H1 (cell line): Measurements from ENCODE around the gene MSI2. TPM values are rescaled to one million over a fixed set of nuclear protein-coding genes. Genes with fewer than 3 reads are reported as not detected.

Experiments used
- CTCF ChIA-PET: fragments of 300-600 bp; sonication (Branson Sonifier 250); formaldehyde crosslinking; loops from one replicate; lab custom pipeline; 2021; ENCODE audit not compliant: partially characterized antibody; lab: Charles Lee
- POLR2A ChIA-PET: fragments of 300-600 bp; sonication (Branson Sonifier 250); formaldehyde crosslinking; loops from one replicate; lab custom pipeline; 2021; ENCODE audit warnings: inconsistent platforms; ENCODE audit not compliant: partially characterized antibody; lab: Charles Lee
- DNase-seq, 2 experiments: peaks; one replicate each; pipeline versions ENCODE4 v3.0.0 to v3.0.0-alpha.2; 2010 to 2022; ENCODE audit warnings: low spot score in 2 of 2, low read depth in 1 of 2, mixed read lengths in 1 of 2
- FAIRE-seq: peaks from 2 replicates; lab custom pipeline; 2011; peaks lifted over from hg19 to GRCh38; lab: Jason Lieb, UNC
- H2AFZ ChIP-seq: 2 replicates; pipeline ENCODE4 v1.8.1; 2012; ENCODE audit warnings: low read length, inconsistent platforms
- H2AK5ac ChIP-seq: 2 replicates; pipeline ENCODE4 v1.6.1; 2013; ENCODE audit warnings: low read depth, low read length
- H2BK120ac ChIP-seq: replicated peaks from 2 replicates; pipeline ENCODE3; 2013; ENCODE audit warnings: low read depth, low read length, inconsistent platforms
- H2BK12ac ChIP-seq: 2 replicates; pipeline ENCODE4 v1.6.1; 2013; ENCODE audit warnings: low read depth, low read length
- H2BK15ac ChIP-seq: 2 replicates; pipeline ENCODE4 v1.6.1; 2013; ENCODE audit warnings: low read length
- H2BK20ac ChIP-seq: 2 replicates; pipeline ENCODE4 v1.6.1; 2013; ENCODE audit warnings: low read length
- H2BK5ac ChIP-seq: 2 replicates; pipeline ENCODE4 v1.6.1; 2013; ENCODE audit warnings: low read depth, low read length
- H3K14ac ChIP-seq: 2 replicates; pipeline ENCODE4 v1.6.1; 2013; ENCODE audit warnings: inconsistent platforms; ENCODE audit not compliant: insufficient read length
- H3K18ac ChIP-seq: 2 replicates; pipeline ENCODE4 v1.6.1; 2013; ENCODE audit warnings: low read length; ENCODE audit errors: extremely low read depth
- H3K23ac ChIP-seq: 2 replicates; pipeline ENCODE4 v1.6.1; 2013; ENCODE audit warnings: inconsistent platforms; ENCODE audit not compliant: insufficient read length
- H3K23me2 ChIP-seq: 2 replicates; pipeline ENCODE4 v1.6.1; 2013; ENCODE audit warnings: low read depth, low read length
- H3K27ac ChIP-seq: 2 replicates; pipeline ENCODE4 v1.6.1; 2011; ENCODE audit warnings: low read depth, low read length, inconsistent platforms
- H3K27me3 ChIP-seq, 4 experiments: replicated peaks in 1 of 4; 1 replicate in 1 of 4; 2 replicates in 3 of 4; pipeline versions ENCODE4 v1.6.1 to v1.8.1; 2011 to 2013; ENCODE audit warnings: low read length in 3 of 4, mild to moderate bottlenecking in 3 of 4, inconsistent platforms in 2 of 4, mixed read lengths in 2 of 4, moderate library complexity in 1 of 4; ENCODE audit not compliant: control insufficient read depth in 3 of 4, insufficient read depth in 3 of 4; ENCODE audit errors: extremely low read depth in 1 of 4
- H3K36me3 ChIP-seq, 4 experiments: 2 replicates each; pipeline versions ENCODE4 v1.6.1 to v1.8.1; 2011 to 2013; ENCODE audit warnings: mild to moderate bottlenecking in 4 of 4, low read length in 3 of 4, moderate library complexity in 2 of 4, control low read depth in 1 of 4, inconsistent platforms in 1 of 4; ENCODE audit not compliant: insufficient read depth in 4 of 4, control insufficient read depth in 2 of 4
- H3K4ac ChIP-seq: replicated peaks from 2 replicates; pipeline ENCODE3; 2013; ENCODE audit warnings: low read length, low read depth, mixed read lengths, inconsistent platforms; ENCODE audit not compliant: insufficient read length
- H3K4me1 ChIP-seq, 4 experiments: replicated peaks in 1 of 4; 1 replicate in 1 of 4; 2 replicates in 3 of 4; pipeline versions ENCODE4 v1.6.1 to v1.8.1; 2011 to 2013; ENCODE audit warnings: low read length in 3 of 4, inconsistent platforms in 2 of 4, mixed read lengths in 1 of 4; ENCODE audit not compliant: insufficient read depth in 4 of 4, control insufficient read depth in 3 of 4
- H3K4me2 ChIP-seq, 2 experiments: 2 replicates each; pipeline versions ENCODE4 v1.6.1 to v1.8.1; 2011 to 2013; ENCODE audit warnings: low read depth in 2 of 2, low read length in 2 of 2, control low read depth in 1 of 2, inconsistent platforms in 1 of 2, mild to moderate bottlenecking in 1 of 2; ENCODE audit not compliant: insufficient read depth in 1 of 2
- H3K4me3 ChIP-seq, 4 experiments: fragments of 200-600, 300-600 bp in 1 of 4; sonication (generic), shearing (Covaris generic), sonication (Bioruptor Twin) in 1 of 4; 2 replicates each; pipeline versions ENCODE4 v1.5.1 to v1.8.1; 2011 to 2016; ENCODE audit warnings: low read length in 4 of 4, low read depth in 3 of 4, control low read depth in 2 of 4, inconsistent platforms in 2 of 4, mild to moderate bottlenecking in 2 of 4, mixed read lengths in 1 of 4, moderate library complexity in 1 of 4; ENCODE audit not compliant: insufficient read depth in 2 of 4; ENCODE audit errors: extremely low read depth in 1 of 4
- H3K56ac ChIP-seq: replicated peaks from 2 replicates; pipeline ENCODE3; 2013; ENCODE audit warnings: low read depth, mild to moderate bottlenecking, mixed read lengths, low read length, inconsistent platforms; ENCODE audit not compliant: insufficient read length
- H3K79me1 ChIP-seq: 2 replicates; pipeline ENCODE4 v1.6.1; 2013; ENCODE audit warnings: low read depth, low read length, control low read depth
- H3K79me2 ChIP-seq, 2 experiments: 2 replicates each; pipeline versions ENCODE4 v1.6.1 to v1.8.1; 2012 to 2013; ENCODE audit warnings: low read length in 2 of 2, mild to moderate bottlenecking in 2 of 2, inconsistent platforms in 1 of 2; ENCODE audit not compliant: insufficient read depth in 2 of 2, control insufficient read depth in 1 of 2
- H3K9ac ChIP-seq, 4 experiments: replicated peaks in 1 of 4; 1 replicate in 1 of 4; 2 replicates in 3 of 4; pipeline versions ENCODE4 v1.6.1 to v1.8.1; 2011 to 2013; ENCODE audit warnings: low read depth in 3 of 4, low read length in 3 of 4, control low read depth in 2 of 4, mild to moderate bottlenecking in 2 of 4, moderate library complexity in 2 of 4, inconsistent platforms in 1 of 4; ENCODE audit errors: extremely low read depth in 1 of 4
- H3K9me3 ChIP-seq, 2 experiments: 2 replicates each; pipeline versions ENCODE4 v1.6.1 to v1.8.1; 2012 to 2013; ENCODE audit warnings: mild to moderate bottlenecking in 2 of 2, moderate library complexity in 2 of 2, control low read depth in 1 of 2, inconsistent platforms in 1 of 2, low read depth in 1 of 2, low read length in 1 of 2, mixed read lengths in 1 of 2; ENCODE audit not compliant: insufficient read depth in 2 of 2
- H4K20me1 ChIP-seq, 2 experiments: replicated peaks in 1 of 2; 2 replicates each; pipeline versions ENCODE3 to v1.8.1; 2011 to 2013; ENCODE audit warnings: inconsistent platforms in 2 of 2, low read length in 2 of 2, mild to moderate bottlenecking in 1 of 2; ENCODE audit not compliant: insufficient read depth in 2 of 2, control insufficient read depth in 1 of 2
- H4K5ac ChIP-seq: 2 replicates; pipeline ENCODE4 v1.6.1; 2013; ENCODE audit warnings: low read length, low read depth, mixed read lengths, inconsistent platforms; ENCODE audit not compliant: insufficient read length
- H4K8ac ChIP-seq: 2 replicates; pipeline ENCODE4 v1.8.0; 2013; ENCODE audit warnings: mild to moderate bottlenecking, moderate library complexity, low read length, inconsistent platforms; ENCODE audit not compliant: insufficient read depth; ENCODE audit errors: extremely low read depth
- H4K91ac ChIP-seq: replicated peaks from 2 replicates; pipeline ENCODE3; 2013; ENCODE audit warnings: low read length, mixed read lengths, inconsistent platforms; ENCODE audit not compliant: insufficient read length
- CBX5 ChIP-seq: fragments of 300-800, 300-1000 bp; sonication (generic); IDR thresholded peaks from 2 replicates; pipeline ENCODE4 v1.7.1; 2016; ENCODE audit warnings: antibody characterized with exemption, low read length, low read depth
- CHD1 ChIP-seq: IDR thresholded peaks from 2 replicates; pipeline ENCODE4 v1.6.1; 2012; ENCODE audit warnings: low read depth, low read length, improper control_type of control experiment
- CTCF ChIP-seq, 3 experiments: IDR thresholded peaks; 1 replicate in 2 of 3; 2 replicates in 1 of 3; pipeline versions ENCODE4 v1.5.1 to v1.6.1; 2011; ENCODE audit warnings: low read length in 3 of 3, mild to moderate bottlenecking in 3 of 3, inconsistent platforms in 2 of 3, low read depth in 1 of 3, moderate library complexity in 1 of 3; ENCODE audit not compliant: insufficient read depth in 1 of 3; ENCODE audit errors: control extremely low read depth in 1 of 3
- EGR1 ChIP-seq: IDR thresholded peaks from 2 replicates; pipeline ENCODE4 v1.6.1; 2011; ENCODE audit warnings: low read depth, low read length, borderline replicate concordance
- RFX5 ChIP-seq: IDR thresholded peaks from 2 replicates; pipeline ENCODE4 v1.6.1; 2011; ENCODE audit warnings: low read depth, low read length, improper control_type of control experiment, borderline replicate concordance
- SAP30 ChIP-seq: fragments of 300-600 bp; sonication (generic); IDR thresholded peaks from 2 replicates; pipeline ENCODE4 v1.7.1; 2012; ENCODE audit warnings: low read length, moderate library complexity, mild to moderate bottlenecking, inconsistent platforms; ENCODE audit not compliant: insufficient read depth, insufficient replicate concordance
- SIN3A ChIP-seq, 2 experiments: IDR thresholded peaks in 1 of 2; conservative IDR thresholded peaks in 1 of 2; 2 replicates each; pipeline ENCODE4 v1.6.1; 2011 to 2012; ENCODE audit warnings: low read length in 2 of 2, improper control_type of control experiment in 1 of 2, low read depth in 1 of 2, mild to moderate bottlenecking in 1 of 2
- SIRT6 ChIP-seq: IDR thresholded peaks from one replicate; pipeline ENCODE4 v1.7.1; 2012; ENCODE audit warnings: low read length, inconsistent platforms
- TAF7 ChIP-seq: optimal IDR thresholded peaks from 2 replicates; pipeline ENCODE3; 2011; ENCODE audit warnings: low read depth, mild to moderate bottlenecking, inconsistent platforms, low read length, moderate library complexity, borderline replicate concordance
- USF2 ChIP-seq: IDR thresholded peaks from 2 replicates; pipeline ENCODE4 v1.6.1; 2011; ENCODE audit warnings: low read length, improper control_type of control experiment
- WGBS, 2 experiments: shearing (Covaris generic) in 1 of 2; methylation state at CpG; one replicate each; pipeline versions ENCODE4 v1.1.6 to v1.1.7; 2013 to 2015; ENCODE audit warnings: low lambda C conversion rate in 2 of 2, mixed read lengths in 2 of 2, inconsistent platforms in 1 of 2, low coverage in 1 of 2, missing lambda C conversion rate in 1 of 2; ENCODE audit not compliant: insufficient replicate concordance in 2 of 2, insufficient coverage in 1 of 2, insufficient read length in 1 of 2; ENCODE audit errors: extremely low coverage in 1 of 2, missing lambda C conversion rate in 1 of 2; 5-methylcytosine and 5-hydroxymethylcytosine counted together
- polyA plus RNA-seq, 7 experiments: library from polyadenylated mRNA; depleted of rRNA in 3 of 7; stranded (reverse) in 5 of 7; unstranded in 2 of 7; fragments of >200 nt in 5 of 7; fragments of 200-250 nt in 2 of 7; gene quantifications; 1 replicate in 5 of 7; 2 replicates in 1 of 7; 4 replicates in 1 of 7; pipeline versions ENCODE4 v1.2.1 to v1.2.3, GENCODE V29; 2011 to 2013; ENCODE audit warnings: missing spikeins in 2 of 7, mixed read lengths in 2 of 7
- total RNA-seq: library from RNA; stranded (reverse); fragmentation: NEBNext Ultra II Directional; extraction: Animal tissue kit (Norgen Biotek cat#: 25700); gene quantifications from 2 replicates; pipeline ENCODE4 v1.2.1, GENCODE V29; 2021

Gene MSI2
- total and polyA plus RNA-seq, 2 of the 8 experiments (the other 6 are each of a cell fraction or from before 2014, with no cell fraction given): 36.7 to 80.6 TPM

- ChIA-PET CTCF (interaction anchor here (1.0 to 3.0 kb wide), 3 partner anchors 9 to 33 kb away, joined by 3 to 14 read pairs (median 9); no protein-coding TSS in a partner anchor), POLR2A (no interaction called here)
- no peaks in the 10 kb centered on the region for H3K4me1 ChIP-seq
- no peak overlapping the region for H2BK20ac ChIP-seq
- WGBS, 2 experiments: 93% methylated on average over 9 of the region's 10 CpGs; no CpG with 5 or more reads in 1 of the 2 experiments
- H3K79me1 ChIP-seq: no peaks in the 10 kb centered on the region
- H4K91ac ChIP-seq: no peak overlapping the region
- no peak overlapping the region for H3K27ac ChIP-seq
- H4K8ac ChIP-seq: no peak overlapping the region
- no peaks in the 10 kb centered on the region for H3K9me3 ChIP-seq
- H3K23ac ChIP-seq: no peak overlapping the region
- H3K4me3 ChIP-seq: no peak overlapping the region
- no peak overlapping the region for H4K5ac ChIP-seq
- H4K20me1 ChIP-seq: no peaks in the 10 kb centered on the region
- no peaks in the 10 kb centered on the region for H3K23me2 ChIP-seq
- H3K79me2 ChIP-seq: no peaks in the 10 kb centered on the region
- no peak overlapping the region for H3K56ac ChIP-seq
- FAIRE-seq (no peak), DNase-seq (no peak)
- H3K36me3 ChIP-seq: no peaks in the 10 kb centered on the region; a peak in 1 of 8 replicates
- H3K27me3 ChIP-seq: no peaks in the 10 kb centered on the region; a peak in 1 of 7 replicates
- H3K9ac ChIP-seq: no peak overlapping the region
- H3K14ac ChIP-seq: no peak overlapping the region
- H2BK120ac ChIP-seq: no peak overlapping the region
- H2BK12ac ChIP-seq: no peak overlapping the region
- H2BK15ac ChIP-seq: no peak overlapping the region
- no peak overlapping the region for H3K4me2 ChIP-seq
- H2AK5ac ChIP-seq: no peak overlapping the region
- no peak overlapping the region for H2AFZ ChIP-seq
- no peak overlapping the region; the same call in 1 of the 2 replicates for H2BK5ac ChIP-seq
- no peak overlapping the region for H3K4ac ChIP-seq
- H3K18ac ChIP-seq: no peak overlapping the region
- no peak for TF ChIP-seq USF2
- no peak for TF ChIP-seq CBX5
- no peak for TF ChIP-seq RFX5
- TF ChIP-seq CTCF (IDR thresholded peaks at IDR 0.05; ENCODE audit: control extremely low read depth in 1 of 3, insufficient read depth in 1 of 3, low read depth in 1 of 3, low read length in 3 of 3): no peak
- TF ChIP-seq TAF7: no peak
- no peak for TF ChIP-seq SAP30
- no peak for TF ChIP-seq EGR1
- no peak for TF ChIP-seq SIN3A (conservative IDR thresholded peaks at IDR 0.05 in 1 of 2, IDR thresholded peaks at IDR 0.05 in 1 of 2; ENCODE audit: low read depth in 1 of 2, low read length in 2 of 2)
- TF ChIP-seq SIRT6: no peak
- no peak for TF ChIP-seq CHD1
Observed at GRCh38 chr17:57627591-57627990, 371.3 kb downstream of the MSI2 start.
